K562 (cell line): ENCODE results near the gene AGRN. TPM values are rescaled to one million over a fixed set of nuclear protein-coding genes. Genes with fewer than 3 reads are reported as not detected.

Experiments used
- CREB5 ChIP-seq: fragments of 250-450 bp; sonication (Bioruptor Pico); IDR thresholded peaks from 2 replicates; pipeline ENCODE4 v1.5.0; 2020; ENCODE audit warnings: mild to moderate bottlenecking
- EP300 ChIP-seq: IDR thresholded peaks from 2 replicates; pipeline ENCODE4 v1.6.1; 2012; ENCODE audit warnings: low read length, improper control_type of control experiment
- KDM5B ChIP-seq: fragments of 200-600 bp; sonication (generic); IDR thresholded peaks from 2 replicates; pipeline ENCODE4 v1.6.1; 2012; ENCODE audit warnings: low read depth, mild to moderate bottlenecking, moderate library complexity, low read length, control low read depth, inconsistent platforms; ENCODE audit not compliant: insufficient replicate concordance
- KLF13 ChIP-seq: fragments of 450-650 bp; IDR thresholded peaks from 2 replicates; pipeline ENCODE4 v1.6.1; 2016; ENCODE audit warnings: missing genetic modification characterization, low read depth, mild to moderate bottlenecking, missing compliant biosample characterization, moderate library complexity, borderline replicate concordance
- KLF6 ChIP-seq: fragments of 250-450 bp; sonication (Bioruptor Pico); IDR thresholded peaks from 2 replicates; pipeline ENCODE4 v1.4.0; 2020; ENCODE audit warnings: mild to moderate bottlenecking, moderate library complexity, borderline replicate concordance
- NR2C1 ChIP-seq, 2 experiments: fragments of 450-650 bp; IDR thresholded peaks; 2 replicates each; pipeline ENCODE4 v1.6.1; 2017; ENCODE audit warnings: mild to moderate bottlenecking in 2 of 2, antibody characterized with exemption in 1 of 2, inconsistent platforms in 1 of 2, missing compliant biosample characterization in 1 of 2, missing genetic modification characterization in 1 of 2
- NR2F6 ChIP-seq: fragments of 450-650 bp; formaldehyde crosslinking; IDR thresholded peaks from 2 replicates; pipeline ENCODE4 v1.4.0; 2020; ENCODE audit warnings: mild to moderate bottlenecking
- RFX5 ChIP-seq: IDR thresholded peaks from 2 replicates; pipeline ENCODE4 v1.6.1; 2011; ENCODE audit warnings: low read depth, mild to moderate bottlenecking, improper control_type of control experiment, low read length
- SRSF1 ChIP-seq: fragments of 200-400 bp; formaldehyde crosslinking; IDR thresholded peaks from 2 replicates; pipeline ENCODE4 v1.6.1; 2017; ENCODE audit warnings: mild to moderate bottlenecking, low read depth, low read length, moderate library complexity
- TAF1 ChIP-seq: IDR thresholded peaks from 2 replicates; pipeline ENCODE4 v1.6.1; 2011; ENCODE audit warnings: mild to moderate bottlenecking, low read length, moderate library complexity; ENCODE audit not compliant: insufficient read depth, control insufficient read depth, severe bottlenecking; ENCODE audit errors: extremely low read depth
- U2AF1 ChIP-seq: fragments of 200-400 bp; formaldehyde crosslinking; optimal IDR thresholded peaks from 2 replicates; pipeline ENCODE3; 2017; ENCODE audit warnings: mild to moderate bottlenecking, low read depth, low read length, moderate library complexity
- WHSC1 ChIP-seq: IDR thresholded peaks from one replicate; pipeline ENCODE4 v1.6.1; 2012; ENCODE audit warnings: low read length, control low read depth, inconsistent platforms
- ZBTB8A ChIP-seq: fragments of 450-650 bp; IDR thresholded peaks from 2 replicates; pipeline ENCODE4 v1.6.1; 2018; ENCODE audit warnings: mild to moderate bottlenecking, moderate library complexity; ENCODE audit not compliant: partially characterized antibody
- ZNF124 ChIP-seq: sonication (generic); formaldehyde crosslinking; IDR thresholded peaks from 2 replicates; pipeline ENCODE4 v1.8.1; 2022; ENCODE audit warnings: missing genetic modification reagents
- ZNF324 ChIP-seq: fragments of 250-450 bp; sonication (Bioruptor Pico); IDR thresholded peaks from 2 replicates; pipeline ENCODE4 v1.4.0; 2020; ENCODE audit warnings: mild to moderate bottlenecking
- ZNF76 ChIP-seq: fragments of 250-450 bp; sonication (Bioruptor Pico); IDR thresholded peaks from 2 replicates; pipeline ENCODE4 v1.4.0; 2020; ENCODE audit warnings: mild to moderate bottlenecking, moderate library complexity, borderline replicate concordance
- polyA plus RNA-seq, 8 experiments: library from polyadenylated mRNA; depleted of rRNA in 4 of 8; stranded (reverse) in 5 of 8; unstranded in 3 of 8; fragments of >200 nt; fragmentation: Nextera tagmentation in 2 of 8; fragmentation: Illumina TruSeq in 1 of 8; extraction: Ambion mirVana in 2 of 8; extraction: Trizol in 1 of 8; gene quantifications; 2 replicates each; pipeline versions ENCODE4 v1.2.1 to v1.2.3, GENCODE V29; 2011 to 2014; ENCODE audit warnings: inconsistent platforms in 1 of 8, missing spikeins in 1 of 8
- total RNA-seq, 7 experiments: library from RNA; depleted of rRNA in 6 of 7; stranded (reverse); fragments of >200 nt in 6 of 7; fragmentation: Illumina TruSeq in 2 of 7; extraction: Trizol in 2 of 7; gene quantifications; 2 replicates each; pipeline versions ENCODE4 v1.2.1 to v1.2.3, GENCODE V29; 2011 to 2021; ENCODE audit warnings: low replicate concordance in 1 of 7
- TF ChIP-seq, protein P1 (sequence below): conservative IDR thresholded peaks from 2 replicates; pipeline ENCODE4 v1.6.1; 2011; ENCODE audit warnings: low read depth, mild to moderate bottlenecking, low read length; ENCODE audit not compliant: control insufficient read depth
- TF ChIP-seq, protein P2 (sequence below): sonication (generic); formaldehyde crosslinking; IDR thresholded peaks from 2 replicates; pipeline ENCODE4 v1.8.0; 2022; ENCODE audit warnings: missing genetic modification reagents, mild to moderate bottlenecking, borderline replicate concordance
- TF ChIP-seq, protein P3 (sequence below): fragments of 250-450 bp; sonication (Bioruptor Pico); IDR thresholded peaks from 2 replicates; pipeline ENCODE4 v1.9.0; 2021; ENCODE audit warnings: mild to moderate bottlenecking

Gene AGRN
- total and polyA plus RNA-seq, 9 of the 15 experiments (the other 6 are each of a cell fraction or from before 2014, with no cell fraction given), result 0.04 to 111 (median 18.1) TPM

GRCh38 chr1:1004780-1005697 is 14.9 kb upstream of the AGRN start (continued):
- TF ChIP-seq KLF13 (tag) (0 out of 2 replicates have a peak, but pooled peaks have one; percentile 42), EP300 (peak; percentile 55; the same call in 1 of the 2 replicates), RFX5 (no peak), KLF6 (CRISPR knock-in tag) (peak; percentile 75), TAF1 (no peak), ZNF324 (CRISPR knock-in tag) (no peak), CREB5 (CRISPR knock-in tag) (no peak), NR2C1 (IDR thresholded peaks at IDR 0.05) (no peak), NR2C1 (tag; IDR thresholded peaks at IDR 0.05) (peak; percentile 82), ZNF124 (no peak), ZNF76 (CRISPR knock-in tag) (0 out of 2 replicates have a peak, but pooled peaks have one; percentile 56), KDM5B (no peak), WHSC1 (no peak), NR2F6 (CRISPR knock-in tag) (no peak), U2AF1 (no peak), ZBTB8A (no peak), SRSF1 (no peak)
- TF ChIP-seq, protein P1, sequence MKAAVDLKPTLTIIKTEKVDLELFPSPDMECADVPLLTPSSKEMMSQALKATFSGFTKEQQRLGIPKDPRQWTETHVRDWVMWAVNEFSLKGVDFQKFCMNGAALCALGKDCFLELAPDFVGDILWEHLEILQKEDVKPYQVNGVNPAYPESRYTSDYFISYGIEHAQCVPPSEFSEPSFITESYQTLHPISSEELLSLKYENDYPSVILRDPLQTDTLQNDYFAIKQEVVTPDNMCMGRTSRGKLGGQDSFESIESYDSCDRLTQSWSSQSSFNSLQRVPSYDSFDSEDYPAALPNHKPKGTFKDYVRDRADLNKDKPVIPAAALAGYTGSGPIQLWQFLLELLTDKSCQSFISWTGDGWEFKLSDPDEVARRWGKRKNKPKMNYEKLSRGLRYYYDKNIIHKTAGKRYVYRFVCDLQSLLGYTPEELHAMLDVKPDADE, result no peak; the same call in 1 of the 2 replicates
- TF ChIP-seq, protein P2, sequence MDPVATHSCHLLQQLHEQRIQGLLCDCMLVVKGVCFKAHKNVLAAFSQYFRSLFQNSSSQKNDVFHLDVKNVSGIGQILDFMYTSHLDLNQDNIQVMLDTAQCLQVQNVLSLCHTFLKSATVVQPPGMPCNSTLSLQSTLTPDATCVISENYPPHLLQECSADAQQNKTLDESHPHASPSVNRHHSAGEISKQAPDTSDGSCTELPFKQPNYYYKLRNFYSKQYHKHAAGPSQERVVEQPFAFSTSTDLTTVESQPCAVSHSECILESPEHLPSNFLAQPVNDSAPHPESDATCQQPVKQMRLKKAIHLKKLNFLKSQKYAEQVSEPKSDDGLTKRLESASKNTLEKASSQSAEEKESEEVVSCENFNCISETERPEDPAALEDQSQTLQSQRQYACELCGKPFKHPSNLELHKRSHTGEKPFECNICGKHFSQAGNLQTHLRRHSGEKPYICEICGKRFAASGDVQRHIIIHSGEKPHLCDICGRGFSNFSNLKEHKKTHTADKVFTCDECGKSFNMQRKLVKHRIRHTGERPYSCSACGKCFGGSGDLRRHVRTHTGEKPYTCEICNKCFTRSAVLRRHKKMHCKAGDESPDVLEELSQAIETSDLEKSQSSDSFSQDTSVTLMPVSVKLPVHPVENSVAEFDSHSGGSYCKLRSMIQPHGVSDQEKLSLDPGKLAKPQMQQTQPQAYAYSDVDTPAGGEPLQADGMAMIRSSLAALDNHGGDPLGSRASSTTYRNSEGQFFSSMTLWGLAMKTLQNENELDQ (CRISPR knock-in tag), result no peak
- TF ChIP-seq, protein P3, sequence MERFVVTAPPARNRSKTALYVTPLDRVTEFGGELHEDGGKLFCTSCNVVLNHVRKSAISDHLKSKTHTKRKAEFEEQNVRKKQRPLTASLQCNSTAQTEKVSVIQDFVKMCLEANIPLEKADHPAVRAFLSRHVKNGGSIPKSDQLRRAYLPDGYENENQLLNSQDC (CRISPR knock-in tag), result no peak
